Measurements from ENCODE around the gene SGSM1.

DNA sequence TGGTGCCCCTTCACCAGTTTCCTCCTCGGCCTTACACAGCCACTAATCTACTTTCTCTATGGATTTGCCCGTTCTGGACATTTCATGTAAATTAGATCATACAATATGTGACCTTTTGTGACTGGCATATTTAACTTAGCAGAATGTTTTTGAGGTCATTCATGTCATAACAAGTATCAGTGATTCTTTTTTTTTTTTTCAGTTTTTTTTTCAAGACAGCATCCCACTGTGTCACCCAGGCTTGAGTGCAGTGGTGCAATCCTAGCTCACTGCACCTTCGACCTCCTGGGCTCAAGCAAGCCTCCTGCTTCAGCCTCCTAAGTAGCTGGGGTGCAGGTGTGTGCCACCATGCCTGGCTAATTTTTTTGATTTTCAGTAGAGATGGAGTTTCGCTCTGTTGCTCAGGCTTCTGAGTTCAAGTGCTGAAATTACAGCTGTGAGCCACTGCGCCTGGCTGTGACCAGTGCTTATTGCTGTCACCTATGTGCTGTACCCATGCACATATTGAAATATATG lies 169.2 kb downstream of the SGSM1 start:
- TF ChIP-seq CTCF (IDR thresholded peaks at IDR 0.05) = no peak
- no peak for TF ChIP-seq POLR2A (IDR thresholded peaks at IDR 0.05)
